Neural progenitor cell (in vitro differentiated cells): ENCODE results near the gene BCAT1.

Experiments
- EZH2 ChIP-seq: fragments of 200-600 bp; sonication (generic); IDR thresholded peaks from 2 replicates; pipeline ENCODE4 v1.6.1; 2017; ENCODE audit warnings: antibody characterized with exemption, mild to moderate bottlenecking, moderate library complexity
- TF ChIP-seq, protein P1 (sequence below): fragments of 200-600 bp; sonication (generic); IDR thresholded peaks from 2 replicates; pipeline ENCODE4 v1.5.1; 2017; ENCODE audit warnings: antibody characterized with exemption, mild to moderate bottlenecking

DNA sequence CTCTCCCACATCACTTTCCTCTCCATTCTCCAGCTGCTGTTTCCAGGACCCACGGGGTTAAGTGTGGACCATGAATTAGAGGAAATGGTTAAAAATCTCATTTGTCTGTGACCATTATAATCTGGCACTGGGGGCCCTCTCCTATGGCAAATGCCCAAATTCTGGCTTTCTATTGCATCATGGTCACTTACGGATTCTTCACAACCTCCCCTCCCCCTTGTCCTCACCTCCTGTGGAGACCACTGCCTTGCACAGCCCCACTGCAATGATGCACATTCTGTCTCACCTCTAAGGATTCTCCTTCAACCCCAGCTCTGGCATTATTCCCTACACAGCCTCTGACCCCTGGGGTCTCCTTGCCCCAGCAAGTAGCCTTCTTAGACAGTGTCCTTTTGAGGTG lies 18.9 kb downstream of the BCAT1 start:
- TF ChIP-seq, protein P1, sequence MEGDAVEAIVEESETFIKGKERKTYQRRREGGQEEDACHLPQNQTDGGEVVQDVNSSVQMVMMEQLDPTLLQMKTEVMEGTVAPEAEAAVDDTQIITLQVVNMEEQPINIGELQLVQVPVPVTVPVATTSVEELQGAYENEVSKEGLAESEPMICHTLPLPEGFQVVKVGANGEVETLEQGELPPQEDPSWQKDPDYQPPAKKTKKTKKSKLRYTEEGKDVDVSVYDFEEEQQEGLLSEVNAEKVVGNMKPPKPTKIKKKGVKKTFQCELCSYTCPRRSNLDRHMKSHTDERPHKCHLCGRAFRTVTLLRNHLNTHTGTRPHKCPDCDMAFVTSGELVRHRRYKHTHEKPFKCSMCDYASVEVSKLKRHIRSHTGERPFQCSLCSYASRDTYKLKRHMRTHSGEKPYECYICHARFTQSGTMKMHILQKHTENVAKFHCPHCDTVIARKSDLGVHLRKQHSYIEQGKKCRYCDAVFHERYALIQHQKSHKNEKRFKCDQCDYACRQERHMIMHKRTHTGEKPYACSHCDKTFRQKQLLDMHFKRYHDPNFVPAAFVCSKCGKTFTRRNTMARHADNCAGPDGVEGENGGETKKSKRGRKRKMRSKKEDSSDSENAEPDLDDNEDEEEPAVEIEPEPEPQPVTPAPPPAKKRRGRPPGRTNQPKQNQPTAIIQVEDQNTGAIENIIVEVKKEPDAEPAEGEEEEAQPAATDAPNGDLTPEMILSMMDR, result no peak
- no peak for TF ChIP-seq EZH2
